Osteoblast (primary cell): Measurements from ENCODE around the gene WDR45B. TPM values are rescaled to one million over a fixed set of nuclear protein-coding genes. Genes with fewer than 3 reads are reported as not detected.

ENCODE experiments used
- DNase-seq: peaks from one replicate; pipeline ENCODE4 v3.0.0; 2011; ENCODE audit warnings: low spot score, mixed read lengths; ENCODE audit not compliant: insufficient read length; ENCODE audit errors: missing footprints
- H2AFZ ChIP-seq: 2 replicates; pipeline ENCODE4 v1.6.0; 2011; ENCODE audit warnings: mild to moderate bottlenecking, low read length
- H3K27ac ChIP-seq: 2 replicates; pipeline ENCODE4 v1.5.1; 2011; ENCODE audit warnings: mild to moderate bottlenecking, low read depth, low read length, moderate library complexity
- H3K27me3 ChIP-seq: 2 replicates; pipeline ENCODE4 v1.6.0; 2012; ENCODE audit warnings: mild to moderate bottlenecking, control low read depth, inconsistent platforms, low read length, moderate library complexity; ENCODE audit not compliant: insufficient read depth
- H3K36me3 ChIP-seq: 2 replicates; pipeline ENCODE4 v1.5.1; 2011; ENCODE audit warnings: mild to moderate bottlenecking, low read length, control low read depth, moderate library complexity; ENCODE audit not compliant: insufficient read depth
- H3K4me1 ChIP-seq: 2 replicates; pipeline ENCODE4 v1.5.1; 2011; ENCODE audit warnings: mild to moderate bottlenecking, low read length, control low read depth, moderate library complexity; ENCODE audit not compliant: insufficient read depth
- H3K4me2 ChIP-seq: 2 replicates; pipeline ENCODE4 v1.6.0; 2011; ENCODE audit warnings: mild to moderate bottlenecking, low read length; ENCODE audit not compliant: insufficient read depth
- H3K4me3 ChIP-seq: fragments of 200-600 bp; sonication (generic); 3 replicates; pipeline ENCODE4 v1.5.1; 2012; ENCODE audit warnings: mild to moderate bottlenecking, low read length, inconsistent platforms; ENCODE audit not compliant: insufficient read depth
- H3K79me2 ChIP-seq: 2 replicates; pipeline ENCODE4 v1.6.0; 2012; ENCODE audit warnings: mild to moderate bottlenecking, low read length, control low read depth, inconsistent platforms; ENCODE audit not compliant: insufficient read depth
- H3K9me3 ChIP-seq: 2 replicates; pipeline ENCODE4 v1.5.1; 2011; ENCODE audit warnings: low read depth, low read length, control low read depth
- H4K20me1 ChIP-seq: 2 replicates; pipeline ENCODE4 v1.6.0; 2012; ENCODE audit warnings: mild to moderate bottlenecking, low read length, control low read depth; ENCODE audit not compliant: insufficient read depth
- total RNA-seq: library from RNA; depleted of rRNA; stranded (reverse); fragments of >200 nt; gene quantifications from 2 replicates; pipeline ENCODE4 v1.2.3, GENCODE V29; 2012
- TF ChIP-seq, protein P1 (sequence below): IDR thresholded peaks from 2 replicates; pipeline ENCODE4 v1.5.1; 2011; ENCODE audit warnings: mild to moderate bottlenecking, low read depth, low read length, moderate library complexity; ENCODE audit errors: extremely low read depth

Gene WDR45B
- total RNA-seq, 1 donor, result 66.2 TPM

DNA sequence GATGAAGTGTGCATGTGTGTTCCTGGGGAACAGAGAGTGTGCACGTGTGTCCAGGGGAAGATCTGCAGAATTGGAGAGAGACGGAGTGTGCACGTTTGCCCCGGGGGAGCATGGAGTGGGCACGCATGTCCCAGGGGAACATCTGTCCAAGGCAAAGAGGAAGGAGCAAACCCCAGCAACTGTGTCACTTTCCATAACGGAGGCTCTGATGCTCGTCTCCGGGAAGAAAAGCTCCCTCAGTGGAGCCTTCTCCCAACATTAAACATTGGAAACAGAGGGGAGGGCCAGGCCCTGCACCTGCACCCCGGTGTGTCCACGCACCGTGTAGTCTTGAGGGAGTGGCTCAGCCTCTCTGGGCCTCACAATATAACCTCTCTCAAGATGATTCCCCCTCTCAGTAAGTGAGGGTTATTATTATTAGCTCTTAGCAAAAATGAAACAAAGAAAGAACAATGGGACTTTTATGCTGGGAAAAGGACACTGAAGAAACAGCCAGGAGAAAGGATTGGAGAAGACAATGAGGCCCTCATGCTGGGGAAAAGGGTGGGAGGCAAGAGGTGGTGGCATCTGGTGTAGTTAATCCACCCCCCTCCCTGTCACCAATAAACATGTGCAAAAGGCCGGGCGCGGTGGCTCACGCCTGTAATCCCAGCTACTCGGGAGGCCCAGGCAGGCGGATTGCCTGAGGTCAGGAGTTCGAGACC is 42.7 kb upstream of the WDR45B start:
- TF ChIP-seq, protein P1, sequence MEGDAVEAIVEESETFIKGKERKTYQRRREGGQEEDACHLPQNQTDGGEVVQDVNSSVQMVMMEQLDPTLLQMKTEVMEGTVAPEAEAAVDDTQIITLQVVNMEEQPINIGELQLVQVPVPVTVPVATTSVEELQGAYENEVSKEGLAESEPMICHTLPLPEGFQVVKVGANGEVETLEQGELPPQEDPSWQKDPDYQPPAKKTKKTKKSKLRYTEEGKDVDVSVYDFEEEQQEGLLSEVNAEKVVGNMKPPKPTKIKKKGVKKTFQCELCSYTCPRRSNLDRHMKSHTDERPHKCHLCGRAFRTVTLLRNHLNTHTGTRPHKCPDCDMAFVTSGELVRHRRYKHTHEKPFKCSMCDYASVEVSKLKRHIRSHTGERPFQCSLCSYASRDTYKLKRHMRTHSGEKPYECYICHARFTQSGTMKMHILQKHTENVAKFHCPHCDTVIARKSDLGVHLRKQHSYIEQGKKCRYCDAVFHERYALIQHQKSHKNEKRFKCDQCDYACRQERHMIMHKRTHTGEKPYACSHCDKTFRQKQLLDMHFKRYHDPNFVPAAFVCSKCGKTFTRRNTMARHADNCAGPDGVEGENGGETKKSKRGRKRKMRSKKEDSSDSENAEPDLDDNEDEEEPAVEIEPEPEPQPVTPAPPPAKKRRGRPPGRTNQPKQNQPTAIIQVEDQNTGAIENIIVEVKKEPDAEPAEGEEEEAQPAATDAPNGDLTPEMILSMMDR, result no peak
- Histone ChIP-seq H3K9me3 (no peaks in the 10 kb centered on the region), H3K27me3 (no peaks in the 10 kb centered on the region)

DNA sequence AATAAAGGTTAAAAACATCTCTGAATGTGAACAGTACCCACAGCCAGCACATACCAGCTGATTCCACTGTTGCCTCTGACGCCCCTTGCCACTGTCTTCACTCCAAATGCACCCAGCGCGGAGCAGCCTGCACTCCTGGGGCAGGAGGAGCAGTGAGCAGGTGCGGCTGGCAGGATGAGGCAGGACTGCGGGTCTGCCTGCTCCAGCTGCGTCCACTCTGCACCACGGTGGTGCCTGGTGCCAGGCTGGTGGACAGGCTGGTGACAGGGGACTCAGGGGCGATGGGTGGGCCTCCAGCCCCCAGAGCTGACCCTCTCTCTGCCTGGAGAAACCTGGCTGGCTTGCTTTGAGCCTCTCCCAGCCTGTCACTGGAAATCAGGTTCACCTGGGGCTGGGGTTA is 40.8 kb upstream of the WDR45B start:
- DNase-seq, result peak; percentile 73
- TF ChIP-seq, protein P1, result no peak
- no peak overlapping the region for H2AFZ ChIP-seq
- H3K9me3 ChIP-seq, result no peaks in the 10 kb centered on the region
- no peak overlapping the region for H3K4me3 ChIP-seq
- H3K36me3 ChIP-seq, result no peaks in the 10 kb centered on the region
- peaks cover 4% of the 10 kb centered on the region for H4K20me1 ChIP-seq
- no peaks in the 10 kb centered on the region for H3K27me3 ChIP-seq
- H3K4me1 ChIP-seq, result no peaks in the 10 kb centered on the region
- no peak overlapping the region for H3K27ac ChIP-seq
- no peak overlapping the region for H3K4me2 ChIP-seq
- no peaks in the 10 kb centered on the region for H3K79me2 ChIP-seq

More for the DNA sequence above, 42.7 kb upstream of the WDR45B start:
- Histone ChIP-seq H3K36me3 (no peaks in the 10 kb centered on the region), H2AFZ (no peak overlapping the region), H3K27ac (no peak overlapping the region), H3K79me2 (no peaks in the 10 kb centered on the region), H3K4me1 (no peaks in the 10 kb centered on the region), H3K4me3 (no peak overlapping the region), H3K4me2 (no peak overlapping the region), H4K20me1 (peaks cover 4% of the 10 kb centered on the region)
- DNase-seq, result peak; percentile 17

DNA sequence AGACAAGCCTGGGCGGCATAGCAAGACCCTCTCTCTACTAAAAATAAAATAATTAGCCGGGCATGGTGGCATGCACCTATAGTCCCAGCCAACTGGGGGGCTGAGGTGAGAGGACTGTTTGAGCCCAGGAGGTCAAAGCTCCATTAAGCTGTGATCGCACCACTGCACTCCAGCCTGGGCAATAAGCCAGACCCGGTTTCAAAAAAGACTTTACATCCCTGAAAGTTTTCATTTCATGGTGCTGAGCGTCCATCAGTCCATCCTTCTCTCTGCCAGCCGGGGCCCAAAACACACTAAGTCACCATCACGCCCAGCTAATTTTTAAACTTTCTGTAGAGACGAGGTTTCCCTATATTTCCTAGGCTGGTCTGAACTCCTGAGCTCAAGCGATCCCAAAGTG is 39.6 kb upstream of the WDR45B start:
- H2AFZ ChIP-seq, result no peak overlapping the region
- no peaks in the 10 kb centered on the region for H3K9me3 ChIP-seq
- H4K20me1 ChIP-seq, result no peaks in the 10 kb centered on the region
- no peaks in the 10 kb centered on the region for H3K27me3 ChIP-seq
- no peak overlapping the region for H3K27ac ChIP-seq
- no peak overlapping the region for H3K4me2 ChIP-seq
- no peaks in the 10 kb centered on the region for H3K79me2 ChIP-seq
- DNase-seq, result peak; percentile 37
- no peaks in the 10 kb centered on the region for H3K4me1 ChIP-seq
- no peak overlapping the region for H3K4me3 ChIP-seq
- no peaks in the 10 kb centered on the region for H3K36me3 ChIP-seq
- TF ChIP-seq, protein P1, result no peak

- TF ChIP-seq, protein P1, result no peak
- H3K9me3 ChIP-seq, result no peaks in the 10 kb centered on the region
- no peaks in the 10 kb centered on the region for H4K20me1 ChIP-seq
- H3K4me1 ChIP-seq, result no peaks in the 10 kb centered on the region
- no peaks in the 10 kb centered on the region for H3K36me3 ChIP-seq
- H3K4me3 ChIP-seq, result no peak overlapping the region
- no peaks in the 10 kb centered on the region for H3K79me2 ChIP-seq
- no peak overlapping the region for H3K27ac ChIP-seq
- H3K4me2 ChIP-seq, result no peak overlapping the region
- no peaks in the 10 kb centered on the region for H3K27me3 ChIP-seq
- H2AFZ ChIP-seq, result no peak overlapping the region
- DNase-seq, result peak; percentile 17
Measured at GRCh38 chr17:82687375-82687861, 39.2 kb upstream of the WDR45B start.
